NB4 (cell line): ENCODE results near the gene CNNM4.
A peak's percentile ranks its signal among the peaks of the same experiment; 100 is the strongest.

Source experiments
- DNase-seq: peaks from one replicate; pipeline ENCODE4 v3.0.0; 2010; ENCODE audit warnings: low read depth
- H3K4me3 ChIP-seq: one replicate; pipeline ENCODE4 v1.5.1; 2011; ENCODE audit warnings: mild to moderate bottlenecking, low read depth, low read length, moderate library complexity
- MYC ChIP-seq: IDR thresholded peaks from 2 replicates; pipeline ENCODE4 v1.6.1; 2011; ENCODE audit warnings: low read depth, low read length
- POLR2A ChIP-seq: IDR thresholded peaks from 2 replicates; pipeline ENCODE4 v1.6.1; 2011; ENCODE audit warnings: mild to moderate bottlenecking; ENCODE audit not compliant: insufficient read length; ENCODE audit errors: extremely low read depth
- TF ChIP-seq, protein P1 (sequence below): IDR thresholded peaks from one replicate; pipeline ENCODE4 v1.5.1; 2012; ENCODE audit warnings: low read depth, low read length
- TF ChIP-seq, protein P2 (sequence below): IDR thresholded peaks from 2 replicates; pipeline ENCODE4 v1.6.1; 2011; ENCODE audit warnings: low read depth, low read length

Gene CNNM4

DNA sequence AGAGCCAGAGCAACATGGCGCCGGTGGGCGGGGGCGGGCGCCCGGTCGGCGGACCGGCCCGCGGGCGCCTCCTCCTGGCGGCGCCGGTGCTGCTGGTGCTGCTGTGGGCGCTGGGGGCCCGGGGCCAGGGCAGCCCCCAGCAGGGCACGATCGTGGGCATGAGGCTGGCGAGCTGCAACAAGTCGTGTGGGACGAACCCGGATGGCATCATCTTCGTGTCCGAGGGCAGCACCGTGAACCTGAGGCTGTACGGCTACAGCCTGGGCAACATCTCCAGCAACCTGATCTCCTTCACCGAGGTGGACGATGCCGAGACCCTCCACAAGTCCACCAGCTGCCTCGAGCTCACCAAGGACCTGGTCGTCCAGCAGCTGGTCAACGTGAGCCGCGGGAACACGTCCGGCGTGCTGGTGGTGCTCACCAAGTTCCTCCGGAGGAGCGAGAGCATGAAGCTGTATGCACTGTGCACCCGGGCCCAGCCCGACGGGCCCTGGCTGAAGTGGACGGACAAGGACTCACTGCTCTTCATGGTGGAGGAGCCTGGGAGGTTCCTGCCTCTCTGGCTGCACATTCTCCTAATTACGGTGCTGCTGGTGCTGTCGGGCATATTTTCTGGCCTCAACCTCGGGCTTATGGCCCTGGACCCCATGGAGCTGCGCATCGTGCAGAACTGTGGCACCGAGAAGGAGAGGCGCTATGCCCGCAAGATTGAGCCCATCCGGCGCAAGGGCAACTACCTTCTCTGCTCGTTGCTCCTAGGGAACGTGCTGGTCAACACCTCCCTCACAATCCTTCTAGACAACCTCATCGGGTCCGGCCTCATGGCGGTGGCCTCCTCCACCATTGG, 507 bp downstream of the CNNM4 start:
- no peak for DNase-seq
- TF ChIP-seq, protein P1, sequence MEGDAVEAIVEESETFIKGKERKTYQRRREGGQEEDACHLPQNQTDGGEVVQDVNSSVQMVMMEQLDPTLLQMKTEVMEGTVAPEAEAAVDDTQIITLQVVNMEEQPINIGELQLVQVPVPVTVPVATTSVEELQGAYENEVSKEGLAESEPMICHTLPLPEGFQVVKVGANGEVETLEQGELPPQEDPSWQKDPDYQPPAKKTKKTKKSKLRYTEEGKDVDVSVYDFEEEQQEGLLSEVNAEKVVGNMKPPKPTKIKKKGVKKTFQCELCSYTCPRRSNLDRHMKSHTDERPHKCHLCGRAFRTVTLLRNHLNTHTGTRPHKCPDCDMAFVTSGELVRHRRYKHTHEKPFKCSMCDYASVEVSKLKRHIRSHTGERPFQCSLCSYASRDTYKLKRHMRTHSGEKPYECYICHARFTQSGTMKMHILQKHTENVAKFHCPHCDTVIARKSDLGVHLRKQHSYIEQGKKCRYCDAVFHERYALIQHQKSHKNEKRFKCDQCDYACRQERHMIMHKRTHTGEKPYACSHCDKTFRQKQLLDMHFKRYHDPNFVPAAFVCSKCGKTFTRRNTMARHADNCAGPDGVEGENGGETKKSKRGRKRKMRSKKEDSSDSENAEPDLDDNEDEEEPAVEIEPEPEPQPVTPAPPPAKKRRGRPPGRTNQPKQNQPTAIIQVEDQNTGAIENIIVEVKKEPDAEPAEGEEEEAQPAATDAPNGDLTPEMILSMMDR: peak; percentile 23
- no peak for TF ChIP-seq MYC
- TF ChIP-seq, protein P2, sequence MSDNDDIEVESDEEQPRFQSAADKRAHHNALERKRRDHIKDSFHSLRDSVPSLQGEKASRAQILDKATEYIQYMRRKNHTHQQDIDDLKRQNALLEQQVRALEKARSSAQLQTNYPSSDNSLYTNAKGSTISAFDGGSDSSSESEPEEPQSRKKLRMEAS: no peak
- TF ChIP-seq POLR2A: no peak
- peak overlapping the region; percentile 63 for H3K4me3 ChIP-seq

DNA sequence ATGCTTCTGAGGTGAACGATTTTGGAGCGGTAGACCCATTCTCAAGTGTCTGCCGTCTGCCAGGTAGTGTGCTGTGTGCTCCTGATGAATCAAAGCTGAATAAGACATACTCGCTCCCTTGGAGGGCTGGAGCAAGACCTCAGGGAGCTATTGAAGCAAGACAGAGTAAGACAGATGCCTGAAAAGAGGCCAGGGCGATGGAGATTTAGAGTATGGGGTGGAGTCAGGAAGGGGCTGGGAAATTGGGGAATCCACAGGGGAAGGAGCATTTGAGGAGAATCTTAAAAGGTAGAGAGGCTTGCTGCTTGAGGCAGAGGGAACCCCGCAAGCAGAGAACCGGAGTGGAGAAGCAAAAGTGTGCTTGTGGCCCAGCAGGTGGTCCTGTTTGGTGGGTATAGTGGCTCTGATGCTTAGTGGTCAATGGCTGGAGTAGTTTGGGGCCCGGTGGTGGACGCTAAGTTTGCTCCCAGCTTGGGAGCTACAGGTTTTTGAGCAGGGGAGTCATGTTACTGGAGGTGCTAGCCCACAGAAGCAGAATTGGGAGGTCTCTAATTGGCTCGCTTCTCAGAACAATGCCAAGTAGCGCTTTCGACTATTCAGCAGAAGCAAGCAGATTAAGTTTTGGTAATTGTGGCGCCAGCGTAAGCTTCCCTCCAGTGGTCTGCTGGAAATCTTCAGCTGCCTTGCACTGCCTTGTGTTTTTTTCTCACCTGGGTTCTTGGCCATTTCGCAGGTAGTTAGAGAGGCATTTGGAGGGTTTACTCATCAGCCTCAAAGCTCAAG, 2.0 kb downstream of the CNNM4 start:
- TF ChIP-seq, protein P2: no peak
- TF ChIP-seq, protein P1: no peak
- TF ChIP-seq MYC (no peak), POLR2A (no peak)
- peak overlapping the region; percentile 46 for H3K4me3 ChIP-seq
- DNase-seq: no peak

GRCh38 chr2:96763511-96764252, 3.0 kb downstream of the CNNM4 start:
- DNase-seq: peak; percentile 53
- peak overlapping the region; percentile 46 for H3K4me3 ChIP-seq
- TF ChIP-seq, protein P2: no peak
- TF ChIP-seq POLR2A: no peak
- TF ChIP-seq, protein P1: peak; percentile 65
- no peak for TF ChIP-seq MYC

DNA sequence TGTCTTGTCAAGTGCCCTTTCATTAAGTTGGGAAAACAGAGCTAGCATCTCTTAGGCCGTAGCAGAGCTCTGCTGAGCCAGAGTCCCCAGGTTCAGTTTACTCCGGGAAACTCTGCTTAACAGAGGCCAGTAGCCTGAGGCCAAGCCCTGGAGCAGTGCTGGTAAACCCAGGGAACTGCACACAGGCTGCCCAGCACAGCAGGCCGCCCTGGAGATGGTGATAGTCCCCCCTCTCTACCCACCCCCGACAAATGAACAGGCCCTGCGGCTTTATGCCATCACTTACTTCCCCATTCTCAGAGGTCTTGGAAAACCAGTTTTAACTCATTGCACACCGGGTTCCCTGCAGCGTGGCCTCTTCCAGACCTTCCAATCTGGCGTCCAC, 3.5 kb downstream of the CNNM4 start:
- TF ChIP-seq, protein P1: no peak
- TF ChIP-seq, protein P2: 0 out of 2 replicates have a peak, but pooled peaks have one; percentile 33
- peak overlapping the region; percentile 46 for H3K4me3 ChIP-seq
- DNase-seq: peak; percentile 91

DNA sequence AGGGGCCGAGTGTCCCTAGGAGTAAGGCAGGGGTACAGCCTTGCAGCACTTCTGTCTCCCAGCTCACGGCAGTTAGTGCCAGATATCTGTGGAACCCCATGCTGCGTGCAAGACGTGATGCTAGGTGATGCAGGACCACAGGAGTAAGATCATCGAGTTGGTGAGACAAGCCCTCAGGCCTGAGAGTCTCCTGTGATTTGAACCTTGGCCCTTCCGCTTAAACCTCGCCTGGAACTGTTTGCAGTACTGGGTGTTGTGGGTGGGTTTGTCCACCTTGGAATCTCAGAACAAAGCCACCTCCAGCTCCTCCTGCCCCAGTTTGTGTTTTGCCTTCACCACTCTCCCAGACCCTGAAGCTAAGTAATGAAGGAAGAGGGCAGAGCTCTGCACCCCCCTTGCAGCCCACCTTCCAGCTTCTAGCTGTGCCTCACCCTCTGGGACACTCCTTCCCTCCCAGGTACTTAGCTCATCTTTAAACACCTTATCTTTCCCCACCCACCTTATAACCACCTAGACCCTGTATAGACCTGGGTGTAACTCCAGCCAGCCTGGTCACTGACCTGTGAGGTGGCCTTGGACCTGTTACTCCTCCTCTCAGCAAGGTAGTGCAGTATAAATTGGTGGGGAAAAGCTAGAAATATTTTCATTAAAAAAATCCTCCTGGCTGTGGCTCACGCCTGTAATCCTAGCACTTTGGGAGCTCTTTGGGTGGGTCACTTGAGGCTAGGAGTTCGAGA, 6.6 kb downstream of the CNNM4 start:
- DNase-seq: no peak
- no peak overlapping the region for H3K4me3 ChIP-seq
- TF ChIP-seq POLR2A (no peak), MYC (no peak)
- TF ChIP-seq, protein P1: no peak
- TF ChIP-seq, protein P2: no peak
